Mucosa of descending colon (tissue), 3 donors: ENCODE data around the gene LRRK2. TPM values are rescaled to one million over a fixed set of nuclear protein-coding genes. Genes with fewer than 3 reads are reported as not detected.

Experiments used
- ATAC-seq: fragments of 200-7000 bp; cut with Tn5 transposase; one replicate; pipeline ENCODE4 v1.9.1; 2020; ENCODE audit warnings: mild to moderate bottlenecking, moderate library complexity
- DNase-seq, 3 donors: peaks; one replicate each; pipeline ENCODE4 v3.0.0-alpha.2; 2020
- H3K36me3 ChIP-seq: fragments of 200-600 bp; one replicate; pipeline ENCODE4 v1.8.0; 2021; ENCODE audit warnings: low read depth, mild to moderate bottlenecking
- H3K4me1 ChIP-seq: fragments of 200-600 bp; one replicate; pipeline ENCODE4 v1.8.0; 2021; ENCODE audit warnings: low read depth, mild to moderate bottlenecking
- H3K4me3 ChIP-seq: fragments of 200-600 bp; one replicate; pipeline ENCODE4 v1.8.0; 2021; ENCODE audit warnings: mild to moderate bottlenecking
- H3K9me3 ChIP-seq: fragments of 200-600 bp; one replicate; pipeline ENCODE4 v1.8.0; 2021; ENCODE audit warnings: mild to moderate bottlenecking
- intact Hi-C, 2 donors: fragments of 100-400 bp; cut with DNase I in 1 of 2; cut with micrococcal nuclease in 1 of 2; formaldehyde crosslinking; loops; one replicate each; pipeline versions ENCODE4 v1.11.0 to v1.11.1; 2022; cut with DNase I, micrococcal nuclease
- total RNA-seq, 3 donors: library from RNA; stranded (reverse); fragmentation: NEBNext Ultra II Directional in 2 of 3; extraction: Animal tissue kit (Norgen Biotek cat#: 25700) in 2 of 3; gene quantifications; one replicate each; pipeline versions ENCODE4 v1.2.1 to v1.2.4, GENCODE V29; 2021 to 2023
- TF ChIP-seq, protein P1 (sequence below): fragments of 200-600 bp; IDR thresholded peaks from one replicate; pipeline ENCODE4 v1.8.0; 2022; ENCODE audit warnings: antibody characterized with exemption, mild to moderate bottlenecking
- donor health status: DM: no; HTN: no; CAD: no; lungs with moderate emphysema.
- donor health status: DM: no; HTN: no; CAD: no.
- donor health status: DM: no; HTN: yes; CAD: no.

The LRRK2 gene
- total RNA-seq, 3 donors from 2014 or later = 1.6 to 15.7 (median 3.3) TPM

DNA sequence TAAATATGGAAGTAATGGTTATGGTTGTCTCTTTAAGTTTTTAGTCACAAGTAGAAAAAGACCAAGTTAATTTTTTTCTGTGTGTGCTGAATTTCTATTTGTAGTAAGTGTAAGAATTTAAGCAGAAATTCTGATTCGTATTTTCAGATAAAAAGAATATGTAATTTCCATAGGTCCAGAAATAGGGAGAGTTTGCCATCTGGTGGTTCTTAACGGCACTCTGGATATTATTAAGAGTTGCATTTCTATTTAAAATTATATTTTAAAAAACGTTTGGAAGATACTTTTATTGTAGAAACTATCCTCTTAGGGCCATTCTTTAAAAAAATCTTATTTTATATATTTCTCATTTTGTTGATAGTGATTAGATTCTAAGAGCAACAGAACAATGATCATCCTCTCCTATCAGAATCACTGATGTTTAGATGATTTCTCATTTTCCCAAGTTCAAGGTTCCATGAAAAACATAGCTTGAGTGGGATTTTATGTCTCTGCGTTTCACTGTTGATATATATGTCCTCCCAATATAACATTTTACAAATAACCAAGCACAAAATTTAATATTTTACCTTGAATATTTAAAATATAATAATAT lies 88.3 kb downstream of the LRRK2 start:
- ATAC-seq (no peak), DNase-seq (peak in 1 of 3 donors; percentile 3)
- no peaks in the 10 kb centered on the region for H3K9me3 ChIP-seq
- H3K4me1 ChIP-seq = no peaks in the 10 kb centered on the region
- H3K4me3 ChIP-seq = no peak overlapping the region
- intact Hi-C loops = loop anchor here in 1 of 2 donors (5.0 kb wide), 1 partner anchor 161 kb away; no protein-coding TSS in a partner anchor
- TF ChIP-seq, protein P1, sequence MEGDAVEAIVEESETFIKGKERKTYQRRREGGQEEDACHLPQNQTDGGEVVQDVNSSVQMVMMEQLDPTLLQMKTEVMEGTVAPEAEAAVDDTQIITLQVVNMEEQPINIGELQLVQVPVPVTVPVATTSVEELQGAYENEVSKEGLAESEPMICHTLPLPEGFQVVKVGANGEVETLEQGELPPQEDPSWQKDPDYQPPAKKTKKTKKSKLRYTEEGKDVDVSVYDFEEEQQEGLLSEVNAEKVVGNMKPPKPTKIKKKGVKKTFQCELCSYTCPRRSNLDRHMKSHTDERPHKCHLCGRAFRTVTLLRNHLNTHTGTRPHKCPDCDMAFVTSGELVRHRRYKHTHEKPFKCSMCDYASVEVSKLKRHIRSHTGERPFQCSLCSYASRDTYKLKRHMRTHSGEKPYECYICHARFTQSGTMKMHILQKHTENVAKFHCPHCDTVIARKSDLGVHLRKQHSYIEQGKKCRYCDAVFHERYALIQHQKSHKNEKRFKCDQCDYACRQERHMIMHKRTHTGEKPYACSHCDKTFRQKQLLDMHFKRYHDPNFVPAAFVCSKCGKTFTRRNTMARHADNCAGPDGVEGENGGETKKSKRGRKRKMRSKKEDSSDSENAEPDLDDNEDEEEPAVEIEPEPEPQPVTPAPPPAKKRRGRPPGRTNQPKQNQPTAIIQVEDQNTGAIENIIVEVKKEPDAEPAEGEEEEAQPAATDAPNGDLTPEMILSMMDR = no peak
- no peaks in the 10 kb centered on the region for H3K36me3 ChIP-seq

DNA sequence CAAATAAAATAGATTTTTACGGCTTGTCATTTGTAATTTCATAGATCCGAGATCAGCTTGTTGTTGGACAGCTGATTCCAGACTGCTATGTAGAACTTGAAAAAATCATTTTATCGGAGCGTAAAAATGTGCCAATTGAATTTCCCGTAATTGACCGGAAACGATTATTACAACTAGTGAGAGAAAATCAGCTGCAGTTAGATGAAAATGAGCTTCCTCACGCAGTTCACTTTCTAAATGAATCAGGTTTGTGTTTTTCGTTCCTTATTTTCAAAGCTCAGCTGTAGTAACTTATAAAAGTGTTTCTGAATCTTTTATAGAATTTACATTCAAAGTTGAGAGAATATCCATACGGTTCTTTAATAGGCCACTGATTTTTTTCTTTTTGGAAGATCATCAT lies 89.1 kb downstream of the LRRK2 start:
- H3K9me3 ChIP-seq = no peaks in the 10 kb centered on the region
- H3K4me3 ChIP-seq = no peak overlapping the region
- TF ChIP-seq, protein P1 = no peak
- intact Hi-C loops = loop anchor here in 1 of 2 donors (5.0 kb wide), 1 partner anchor 162 kb away; no protein-coding TSS in a partner anchor
- ATAC-seq (no peak), DNase-seq (no peak)
- H3K36me3 ChIP-seq = no peaks in the 10 kb centered on the region
- no peaks in the 10 kb centered on the region for H3K4me1 ChIP-seq

DNA sequence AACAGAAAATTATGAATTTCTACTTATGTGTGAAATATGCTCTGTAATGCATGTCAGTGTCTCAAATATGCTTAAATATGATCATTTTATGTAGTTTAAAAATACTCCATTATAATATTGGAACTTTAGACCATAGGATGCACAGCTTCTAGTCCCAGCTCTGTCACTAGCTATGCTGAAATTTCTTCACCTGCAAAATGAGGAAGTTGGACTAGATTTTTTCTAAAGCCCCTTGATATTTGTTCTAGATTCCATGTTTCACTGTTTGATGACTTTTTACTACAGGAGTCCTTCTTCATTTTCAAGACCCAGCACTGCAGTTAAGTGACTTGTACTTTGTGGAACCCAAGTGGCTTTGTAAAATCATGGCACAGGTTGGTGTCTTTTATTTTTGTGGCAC lies 90.1 kb downstream of the LRRK2 start:
- H3K9me3 ChIP-seq = no peaks in the 10 kb centered on the region
- no peaks in the 10 kb centered on the region for H3K36me3 ChIP-seq
- no peak for ATAC-seq
- intact Hi-C loops = loop anchor here in 1 of 2 donors (5.0 kb wide), 1 partner anchor 163 kb away; no protein-coding TSS in a partner anchor
- no peak for DNase-seq
- no peaks in the 10 kb centered on the region for H3K4me1 ChIP-seq
- TF ChIP-seq, protein P1 = no peak
- H3K4me3 ChIP-seq = no peak overlapping the region

DNA sequence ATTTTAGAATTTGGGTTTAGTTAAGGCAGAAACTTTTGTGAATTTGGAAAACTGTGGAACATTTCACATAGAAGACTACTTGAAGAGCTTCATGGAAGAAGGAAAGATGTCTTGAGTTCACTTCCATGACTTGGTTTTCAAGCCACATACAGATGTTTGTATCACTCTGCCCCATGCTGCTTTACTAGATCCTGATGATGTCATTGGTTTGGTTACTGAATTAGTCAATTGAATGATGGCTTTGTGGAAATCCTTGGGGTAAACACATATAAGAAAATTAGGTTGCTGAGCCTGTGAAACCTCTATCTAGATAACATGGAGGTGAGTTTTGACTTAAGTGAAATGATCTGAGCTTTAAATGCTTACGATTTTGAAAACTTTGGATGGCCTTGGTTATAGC lies 90.6 kb downstream of the LRRK2 start:
- ATAC-seq (no peak), DNase-seq (no peak)
- intact Hi-C loops = no loop called here
- Histone ChIP-seq H3K36me3 (no peaks in the 10 kb centered on the region), H3K4me3 (no peak overlapping the region), H3K9me3 (no peaks in the 10 kb centered on the region), H3K4me1 (no peaks in the 10 kb centered on the region)
- TF ChIP-seq, protein P1 = no peak

DNA sequence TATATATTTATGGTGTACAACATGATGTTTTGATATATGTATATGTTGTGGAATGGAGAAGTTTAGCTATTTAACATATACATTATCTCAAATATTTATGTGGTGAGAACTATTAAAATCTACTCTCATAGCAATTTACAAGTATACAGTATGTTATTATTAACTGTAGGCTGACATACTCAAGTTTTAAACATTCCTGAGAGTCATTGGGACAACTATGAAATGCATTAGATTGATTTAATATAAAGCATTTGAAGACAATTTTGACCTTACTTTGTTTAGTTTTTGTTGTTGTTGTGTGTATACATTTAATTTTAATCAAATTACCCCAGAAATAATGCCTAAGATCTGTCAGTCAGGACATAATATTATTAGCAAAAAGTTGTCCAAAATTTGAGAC lies 99.5 kb downstream of the LRRK2 start:
- no peak for ATAC-seq
- Histone ChIP-seq H3K4me1 (no peaks in the 10 kb centered on the region), H3K4me3 (no peak overlapping the region), H3K9me3 (no peaks in the 10 kb centered on the region), H3K36me3 (no peaks in the 10 kb centered on the region)
- DNase-seq = no peak
- TF ChIP-seq, protein P1 = no peak
- intact Hi-C loops = no loop called here
